HG03066 (cell line): Measurements from ENCODE around the gene REXO4.

ENCODE experiments used
- ATAC-seq: cut with Tn5 transposase; IDR thresholded peaks from one replicate; pipeline ENCODE4 v1.9.1; 2021; ENCODE audit warnings: low read depth; ENCODE audit not compliant: unreplicated experiment

The REXO4 gene, protein sequence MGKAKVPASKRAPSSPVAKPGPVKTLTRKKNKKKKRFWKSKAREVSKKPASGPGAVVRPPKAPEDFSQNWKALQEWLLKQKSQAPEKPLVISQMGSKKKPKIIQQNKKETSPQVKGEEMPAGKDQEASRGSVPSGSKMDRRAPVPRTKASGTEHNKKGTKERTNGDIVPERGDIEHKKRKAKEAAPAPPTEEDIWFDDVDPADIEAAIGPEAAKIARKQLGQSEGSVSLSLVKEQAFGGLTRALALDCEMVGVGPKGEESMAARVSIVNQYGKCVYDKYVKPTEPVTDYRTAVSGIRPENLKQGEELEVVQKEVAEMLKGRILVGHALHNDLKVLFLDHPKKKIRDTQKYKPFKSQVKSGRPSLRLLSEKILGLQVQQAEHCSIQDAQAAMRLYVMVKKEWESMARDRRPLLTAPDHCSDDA

DNA sequence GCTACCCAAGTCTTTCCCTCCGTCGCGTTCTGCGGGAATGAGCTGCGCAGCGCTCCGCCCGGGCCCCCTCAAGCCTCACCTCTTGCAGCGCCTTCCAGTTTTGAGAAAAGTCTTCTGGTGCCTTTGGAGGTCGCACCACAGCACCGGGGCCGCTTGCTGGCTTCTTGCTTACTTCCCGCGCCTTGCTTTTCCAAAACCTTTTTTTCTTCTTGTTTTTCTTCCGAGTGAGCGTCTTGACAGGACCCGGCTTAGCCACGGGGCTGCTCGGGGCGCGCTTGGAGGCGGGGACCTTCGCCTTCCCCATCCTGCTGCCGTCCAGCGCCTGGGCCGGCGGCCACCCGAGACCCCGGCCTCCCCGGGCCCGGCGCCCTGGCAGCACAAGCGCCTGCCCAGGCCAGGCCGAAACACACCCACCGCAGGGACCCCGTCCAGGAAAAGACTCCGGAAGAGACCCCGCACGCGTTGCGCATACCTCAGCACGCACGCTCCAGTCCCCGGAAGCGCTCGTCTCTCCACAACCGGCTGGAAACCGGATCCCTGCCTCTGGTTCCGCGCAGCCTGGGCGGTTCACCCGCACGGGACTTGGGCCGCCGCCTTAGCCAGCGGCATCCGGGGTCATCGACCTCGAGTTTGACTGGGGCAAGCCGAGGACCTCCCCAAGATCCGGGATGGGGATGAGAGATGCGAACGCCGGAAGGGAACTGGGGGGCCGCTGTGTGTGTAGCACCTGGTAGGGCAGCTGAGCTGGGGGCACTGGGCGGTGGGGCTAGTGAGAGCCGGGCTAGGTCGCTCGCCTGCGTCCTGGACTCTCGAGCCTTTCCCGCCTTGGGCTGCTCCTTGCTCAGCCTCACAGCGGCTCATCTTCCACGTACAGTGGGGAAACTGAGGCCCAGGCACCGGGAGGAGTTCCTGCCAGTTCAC lies at the start of gene REXO4:
Gene REXO4 (minus strand): TSS at position 470 of the 921 bp plus-strand sequence. CDS start 166 bp downstream, at position 304.
- peak; percentile 71 for ATAC-seq

DNA sequence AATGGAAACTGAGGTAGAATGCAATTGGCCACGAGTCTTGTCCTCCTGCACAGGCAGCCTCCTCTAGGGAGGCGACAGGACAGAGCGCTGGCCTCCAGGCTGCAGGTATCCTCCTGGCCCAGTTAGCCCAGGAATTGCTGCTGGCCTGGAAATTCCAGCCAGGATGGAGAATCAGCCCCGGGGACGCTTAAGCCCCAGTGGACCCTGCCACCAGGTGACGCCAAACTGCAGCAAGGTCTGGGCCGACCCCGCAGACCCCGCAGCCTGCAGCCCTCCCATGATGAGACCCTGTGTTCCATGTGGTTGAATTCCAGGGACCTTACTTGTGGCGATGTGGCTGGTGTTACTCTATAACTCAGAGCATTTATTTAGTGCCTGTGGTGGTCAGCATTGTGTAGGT lies 49.3 kb upstream of the REXO4 start:
- no peak for ATAC-seq

DNA sequence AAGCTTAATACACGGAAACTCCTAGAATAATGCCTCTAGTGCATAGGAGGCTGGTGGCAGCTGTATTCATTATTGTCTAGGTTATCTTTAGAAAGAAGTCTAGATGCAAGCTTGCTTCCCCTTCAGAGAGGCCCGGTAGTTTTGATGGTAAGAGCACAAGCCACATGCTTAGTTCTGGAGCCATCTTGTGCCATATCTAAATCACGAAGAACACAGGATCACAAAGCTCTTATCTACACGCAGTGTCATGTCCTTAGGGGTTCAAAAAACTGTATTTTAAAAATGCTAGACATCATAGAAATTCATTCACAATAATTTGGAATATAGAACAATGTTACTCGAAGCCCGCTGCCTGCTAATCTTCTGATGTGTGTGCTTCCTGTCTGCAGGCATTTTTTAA lies 48.2 kb upstream of the REXO4 start:
- ATAC-seq: no peak

DNA sequence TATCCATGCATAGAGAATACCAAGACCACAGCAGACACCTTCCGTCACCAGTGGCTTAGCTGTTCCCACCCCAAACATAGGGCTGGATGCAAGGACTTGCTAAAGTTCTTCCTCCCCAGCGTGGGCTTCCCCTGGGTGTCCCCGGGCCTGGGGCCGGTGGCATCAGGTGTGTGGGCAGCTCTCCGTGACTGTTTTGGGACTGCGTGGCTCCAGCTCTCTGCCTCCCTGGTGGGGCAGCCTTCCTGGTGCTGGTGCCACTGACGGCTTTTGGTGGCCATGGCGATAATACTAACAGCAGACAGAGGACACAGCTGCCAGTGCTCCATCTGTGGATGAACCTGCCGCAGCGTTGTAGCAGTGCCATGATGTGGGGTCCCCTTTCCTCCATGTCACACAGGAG lies 46.8 kb upstream of the REXO4 start:
- no peak for ATAC-seq

DNA sequence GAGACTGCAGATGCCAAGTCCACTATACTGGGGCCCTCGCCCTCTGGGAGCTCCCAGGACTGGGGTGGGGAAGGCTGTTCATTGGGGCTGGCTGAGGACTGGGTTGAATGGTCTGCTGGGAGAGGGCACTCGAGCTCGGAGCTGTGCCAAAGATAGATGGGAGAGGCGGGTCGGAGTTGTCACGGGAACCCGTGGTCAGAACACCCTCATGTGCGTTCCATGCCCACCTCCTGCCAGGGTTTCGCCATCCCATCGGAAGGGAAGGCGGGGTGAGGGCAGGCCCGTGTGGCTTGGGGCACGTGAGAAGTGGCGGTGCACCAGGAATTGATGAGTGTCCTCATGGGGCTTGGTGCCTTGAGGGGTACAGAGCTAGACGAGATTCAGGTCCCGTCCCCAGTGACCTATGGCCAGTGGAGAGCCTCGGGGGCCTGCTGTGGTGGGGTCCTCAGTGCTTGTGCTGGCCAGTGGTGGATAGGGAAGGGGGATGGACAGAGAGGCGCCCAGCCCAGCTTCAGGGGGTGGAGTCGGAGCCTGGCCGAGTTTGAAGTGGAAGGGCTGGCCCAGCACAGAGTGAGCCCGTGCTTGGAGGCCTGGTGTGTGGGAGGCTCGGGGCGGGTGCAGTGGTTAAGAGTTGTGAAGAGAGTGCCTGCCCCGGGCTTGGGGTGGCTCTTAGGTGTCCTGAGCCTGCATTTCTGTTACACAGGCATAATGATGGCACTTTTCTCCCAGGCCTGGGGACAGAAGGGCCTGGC lies 46.2 kb upstream of the REXO4 start:
- ATAC-seq: no peak

DNA sequence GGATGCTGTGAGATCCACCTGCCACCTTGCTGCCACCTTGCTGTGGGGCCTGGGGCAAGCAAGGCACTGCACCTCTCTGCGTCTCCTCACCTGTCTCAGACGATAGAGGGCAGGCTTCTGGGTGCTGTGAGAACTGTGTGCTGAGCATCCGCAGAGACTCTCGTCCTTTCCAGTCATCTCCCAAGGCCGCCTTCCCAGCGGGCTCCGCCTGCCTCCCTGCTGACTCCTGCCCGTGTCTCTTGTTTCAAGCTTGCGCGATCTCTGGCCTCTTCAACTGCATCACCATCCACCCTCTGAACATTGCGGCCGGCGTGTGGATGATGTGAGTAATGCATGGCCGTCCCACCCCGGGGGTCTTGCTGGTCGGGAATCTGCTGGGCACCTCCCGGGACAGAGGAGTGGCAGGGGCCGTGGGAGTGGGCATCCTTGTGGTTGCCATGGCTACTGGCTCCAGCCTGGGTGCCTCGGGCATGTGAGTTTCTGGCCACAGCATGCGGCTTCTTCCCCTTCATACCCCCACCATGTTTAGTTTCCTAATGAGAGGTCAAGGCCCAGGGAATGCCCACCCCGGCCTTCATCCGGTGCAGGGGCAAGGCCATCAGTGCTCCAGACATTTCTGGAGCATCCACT lies 45.5 kb upstream of the REXO4 start:
- ATAC-seq: no peak

DNA sequence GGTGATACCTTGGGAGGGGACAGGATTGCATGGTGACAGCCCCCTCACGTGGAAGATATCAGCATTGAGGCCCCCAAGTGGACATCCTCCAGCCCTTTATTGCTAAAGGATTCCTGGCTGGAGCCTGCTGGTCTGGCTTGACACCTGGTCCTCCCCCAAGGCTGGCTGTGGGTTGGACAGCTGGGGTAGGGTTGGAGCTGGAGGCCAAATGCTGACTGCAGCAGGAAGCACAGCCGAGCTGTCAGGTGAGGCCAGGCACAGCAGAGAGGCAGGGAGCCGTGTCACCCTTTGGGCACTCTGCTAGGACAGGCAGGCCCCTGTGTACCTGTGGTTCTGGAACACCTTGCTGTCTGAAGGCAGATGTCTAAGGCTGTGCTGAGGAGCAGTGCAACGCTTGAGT lies 44.2 kb upstream of the REXO4 start:
- ATAC-seq: no peak

DNA sequence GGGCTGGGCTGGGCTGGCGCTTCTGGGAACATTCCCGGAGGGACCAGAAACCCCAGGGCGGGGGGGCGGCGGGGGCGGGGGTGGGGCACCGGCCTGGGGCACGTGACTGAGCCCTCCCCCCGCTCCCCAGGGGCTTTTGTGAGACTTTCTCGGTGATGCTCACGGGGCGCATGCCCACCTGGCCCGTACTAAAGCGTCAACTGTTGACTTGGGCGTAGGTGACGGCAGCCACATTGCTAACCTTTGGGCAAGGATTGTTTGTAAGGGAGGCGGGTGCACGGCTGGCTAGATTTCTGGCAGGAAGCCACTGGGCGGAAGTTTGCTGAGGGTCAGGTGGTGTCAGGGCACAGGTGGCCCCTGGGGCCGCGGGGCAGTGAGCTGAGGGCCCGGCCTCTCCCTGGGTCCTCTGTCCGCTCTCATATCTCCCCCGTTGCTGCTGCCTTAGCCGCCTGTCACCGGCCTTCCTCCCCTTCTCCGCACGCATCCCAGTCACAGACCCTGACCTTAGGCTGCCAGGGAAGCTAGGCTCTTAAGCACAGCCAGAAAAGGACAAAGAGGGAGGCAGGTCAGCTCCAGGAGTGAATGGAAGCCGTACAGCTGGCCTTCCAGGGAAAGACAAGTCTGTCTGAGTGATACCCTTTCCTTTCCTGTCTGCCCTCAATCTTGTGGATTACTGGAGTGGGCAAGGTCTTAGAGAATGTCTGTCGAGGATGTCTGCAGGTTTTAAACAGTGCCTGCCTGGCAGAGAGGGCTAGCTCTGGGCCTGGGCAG lies 42.8 kb upstream of the REXO4 start:
- peak; percentile 19 for ATAC-seq

DNA sequence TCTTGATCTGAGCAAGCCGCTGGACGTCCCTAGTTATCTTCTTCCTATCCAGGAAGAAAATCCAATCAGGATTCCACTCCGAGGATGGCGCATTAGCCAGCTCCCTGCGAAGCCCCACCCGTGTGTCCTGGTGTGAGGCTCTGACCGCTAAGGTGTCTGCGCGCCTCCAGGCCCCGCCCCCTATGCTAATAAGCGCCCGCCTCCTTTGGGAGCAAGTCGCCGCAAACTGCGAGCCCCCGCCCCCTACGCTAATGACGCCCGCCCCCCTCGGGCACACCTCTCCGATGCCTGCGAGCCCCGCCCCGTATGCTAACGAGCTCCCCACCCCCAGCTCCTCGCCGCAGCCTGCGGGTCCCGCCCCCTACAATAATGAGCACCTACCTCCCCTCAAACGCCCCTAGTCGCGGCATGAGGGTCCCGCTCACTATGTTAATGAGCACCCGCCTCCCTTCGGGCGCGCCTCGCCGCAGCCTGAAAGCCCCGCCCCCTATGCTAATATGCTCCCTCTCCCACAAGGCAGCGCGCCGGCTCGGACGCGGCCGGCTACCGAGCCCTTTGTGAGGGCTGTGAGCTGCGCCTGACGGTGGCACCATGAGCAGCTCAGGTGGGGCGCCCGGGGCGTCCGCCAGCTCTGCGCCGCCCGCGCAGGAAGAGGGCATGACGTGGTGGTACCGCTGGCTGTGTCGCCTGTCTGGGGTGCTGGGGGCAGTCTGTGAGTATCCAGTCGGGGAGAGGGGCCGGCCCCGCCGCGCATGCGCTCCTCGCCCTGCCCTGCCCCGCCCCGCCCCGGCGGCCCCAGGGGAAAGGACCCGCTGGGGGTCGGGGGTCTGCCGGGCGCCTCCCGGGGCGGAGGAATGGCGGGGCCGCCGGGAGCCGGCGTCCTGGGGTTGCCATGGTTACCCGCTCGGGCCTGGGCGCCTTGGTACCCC lies 41.9 kb upstream of the REXO4 start, which contains the start of gene CACFD1:
Gene CACFD1 (plus strand): TSS at position 503 of the 929 bp plus-strand sequence. CDS start 89 bp downstream, at position 592.
- peak; percentile 76 for ATAC-seq

DNA sequence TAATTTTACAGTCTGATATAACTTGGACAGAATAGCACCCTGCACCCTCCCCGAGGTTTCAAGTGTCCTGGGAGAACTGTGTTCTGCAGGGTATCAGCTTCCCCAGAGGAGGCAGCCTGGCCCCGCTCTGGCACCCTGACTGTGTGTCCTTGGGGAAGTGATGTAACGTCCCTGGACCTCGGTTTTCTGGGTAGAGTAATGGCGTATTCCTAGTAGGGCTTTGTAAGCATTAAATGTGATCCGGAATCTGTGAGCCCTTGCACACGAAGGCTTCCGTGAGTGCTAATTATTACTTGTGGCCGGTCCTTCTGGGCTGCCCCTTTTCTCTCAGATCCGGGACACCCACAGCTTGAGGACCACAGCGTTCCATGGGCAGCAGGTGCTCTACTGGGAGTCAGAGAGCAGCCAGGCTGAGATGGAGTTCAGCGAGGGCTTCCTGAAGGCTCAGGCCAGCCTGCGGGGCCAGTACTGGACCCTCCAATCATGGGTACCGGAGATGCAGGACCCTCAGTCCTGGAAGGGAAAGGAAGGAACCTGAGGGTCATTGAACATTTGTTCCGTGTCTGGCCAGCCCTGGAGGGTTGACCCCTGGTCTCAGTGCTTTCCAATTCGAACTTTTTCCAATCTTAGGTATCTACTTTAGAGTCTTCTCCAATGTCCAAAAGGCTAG lies 41.0 kb upstream of the REXO4 start:
- no peak for ATAC-seq

DNA sequence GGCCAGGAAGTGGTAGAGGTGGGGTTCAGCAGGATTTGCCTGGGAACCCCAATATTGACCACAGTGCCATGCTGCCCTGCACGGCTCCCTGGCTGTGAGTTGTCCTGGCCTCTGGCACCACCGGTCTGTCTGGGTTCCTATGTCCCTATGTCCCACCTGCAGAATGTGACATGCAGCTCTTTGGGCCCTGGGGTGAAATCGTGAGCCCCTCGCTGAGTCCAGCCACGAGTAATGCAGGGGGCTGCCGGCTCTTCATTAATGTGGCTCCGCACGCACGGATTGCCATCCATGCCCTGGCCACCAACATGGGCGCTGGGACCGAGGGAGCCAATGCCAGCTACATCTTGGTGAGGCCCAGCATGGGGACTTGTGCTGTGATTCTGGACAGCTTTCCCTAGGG lies 39.9 kb upstream of the REXO4 start:
- ATAC-seq: no peak

DNA sequence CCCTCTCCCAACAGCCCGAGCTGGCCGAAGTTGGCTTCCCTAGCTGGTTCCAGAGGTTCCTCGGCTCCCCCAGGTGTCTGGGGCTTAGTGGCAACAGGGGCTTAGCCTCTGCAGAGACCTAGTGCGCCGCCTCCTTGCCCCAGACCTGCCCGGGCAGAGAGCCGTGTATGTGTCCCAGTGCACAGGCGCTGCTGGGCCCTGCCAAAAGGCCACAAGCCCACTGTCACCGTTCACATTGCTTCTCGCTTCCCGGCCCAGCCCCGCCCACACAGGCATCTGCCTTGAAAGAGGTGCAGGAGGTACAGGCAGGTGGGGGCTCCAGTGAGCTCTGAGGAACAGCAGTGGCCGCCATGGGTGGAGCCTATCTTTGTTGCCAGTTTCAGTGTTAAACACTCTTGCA lies 39.4 kb upstream of the REXO4 start:
- no peak for ATAC-seq

DNA sequence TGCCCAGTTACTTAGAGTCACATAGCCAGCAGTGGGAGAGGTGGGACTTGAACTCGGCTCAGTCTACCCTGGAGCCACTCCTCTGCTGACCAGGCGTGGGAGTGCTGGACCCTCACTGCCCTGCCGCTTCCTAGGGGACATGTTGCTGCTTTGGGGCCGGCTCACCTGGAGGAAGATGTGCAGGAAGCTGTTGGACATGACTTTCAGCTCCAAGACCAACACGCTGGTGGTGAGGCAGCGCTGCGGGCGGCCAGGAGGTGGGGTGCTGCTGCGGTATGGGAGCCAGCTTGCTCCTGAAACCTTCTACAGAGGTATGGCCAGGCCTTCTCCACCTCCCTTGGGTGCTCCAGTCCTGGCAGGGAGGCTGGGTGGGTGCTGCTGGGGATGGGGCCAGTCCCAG lies 38.6 kb upstream of the REXO4 start:
- no peak for ATAC-seq

DNA sequence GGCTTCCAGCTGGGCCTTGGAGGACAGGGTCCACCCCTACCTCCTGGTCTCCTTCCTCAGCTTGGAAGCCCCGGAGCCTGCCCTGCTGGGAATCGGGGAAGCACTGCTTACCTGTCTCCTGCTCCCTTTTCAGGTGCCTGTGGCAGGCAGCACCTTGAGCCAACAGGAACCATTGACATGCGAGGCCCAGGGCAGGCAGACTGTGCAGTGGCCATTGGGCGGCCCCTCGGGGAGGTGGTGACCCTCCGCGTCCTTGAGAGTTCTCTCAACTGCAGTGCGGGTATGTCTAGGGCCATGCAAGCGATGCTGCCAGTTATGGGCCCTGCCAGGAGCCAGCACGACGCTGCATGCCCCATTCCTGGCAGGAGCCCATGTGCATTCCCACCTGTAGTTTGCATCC lies 38.1 kb upstream of the REXO4 start:
- ATAC-seq: no peak

DNA sequence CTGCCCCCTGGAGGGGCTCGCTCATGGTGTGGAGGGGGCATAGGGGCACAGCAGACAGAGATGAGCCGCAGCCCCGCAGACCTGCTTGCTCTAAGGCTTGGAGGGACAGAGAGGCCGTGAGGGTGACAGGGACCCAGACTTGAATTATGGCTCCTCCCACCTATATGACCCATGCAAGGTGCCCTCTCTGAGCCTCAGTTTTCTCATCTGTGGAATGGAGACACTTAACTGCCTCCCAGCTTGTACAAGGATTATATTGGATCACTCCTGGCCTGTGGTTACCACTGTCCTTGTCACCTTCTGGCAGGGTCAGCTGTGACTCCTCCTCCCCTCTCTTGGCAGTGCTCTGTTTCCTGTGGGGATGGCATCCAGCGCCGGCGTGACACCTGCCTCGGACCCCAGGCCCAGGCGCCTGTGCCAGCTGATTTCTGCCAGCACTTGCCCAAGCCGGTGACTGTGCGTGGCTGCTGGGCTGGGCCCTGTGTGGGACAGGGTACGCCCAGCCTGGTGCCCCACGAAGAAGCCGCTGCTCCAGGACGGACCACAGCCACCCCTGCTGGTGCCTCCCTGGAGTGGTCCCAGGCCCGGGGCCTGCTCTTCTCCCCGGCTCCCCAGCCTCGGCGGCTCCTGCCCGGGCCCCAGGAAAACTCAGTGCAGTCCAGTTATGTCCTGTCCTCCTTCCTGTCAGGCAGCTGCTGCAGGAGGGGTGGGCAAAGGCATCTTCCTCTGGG lies 37.3 kb upstream of the REXO4 start:
- no peak for ATAC-seq

DNA sequence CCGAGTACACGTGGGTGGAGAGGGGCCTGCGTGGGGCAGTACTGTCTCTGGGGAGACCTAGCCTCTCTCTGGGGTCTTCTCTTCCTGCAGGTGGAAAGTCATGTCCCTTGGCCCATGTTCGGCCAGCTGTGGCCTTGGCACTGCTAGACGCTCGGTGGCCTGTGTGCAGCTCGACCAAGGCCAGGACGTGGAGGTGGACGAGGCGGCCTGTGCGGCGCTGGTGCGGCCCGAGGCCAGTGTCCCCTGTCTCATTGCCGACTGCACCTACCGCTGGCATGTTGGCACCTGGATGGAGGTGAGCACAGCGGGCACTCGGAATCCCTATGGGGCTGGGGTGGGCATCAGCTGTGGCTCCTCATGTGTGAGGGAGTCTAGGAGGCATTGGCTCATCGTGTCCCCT lies 36.5 kb upstream of the REXO4 start:
- ATAC-seq: no peak

DNA sequence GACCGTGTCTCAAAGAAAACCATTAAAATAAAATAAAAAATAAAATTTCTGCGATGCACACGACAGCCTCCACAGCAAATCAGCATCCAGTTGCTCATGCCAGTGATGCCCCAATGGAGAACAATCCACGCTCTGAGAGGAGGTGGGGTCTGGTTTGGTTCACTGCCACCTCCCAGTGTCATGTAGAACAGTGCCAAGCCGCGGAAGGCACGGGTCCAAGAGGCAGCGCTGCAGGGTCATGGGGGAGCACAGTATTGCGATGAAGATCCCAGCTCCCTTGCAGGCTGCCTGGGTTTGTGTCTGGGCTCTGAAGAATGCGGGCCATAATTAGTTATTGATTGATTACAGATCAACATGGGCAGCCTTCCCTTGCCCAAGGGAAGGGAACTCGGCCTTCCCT lies 35.8 kb upstream of the REXO4 start:
- ATAC-seq: no peak
